Motor neuron (in vitro differentiated cells): ENCODE data around the gene LTF. TPM values are rescaled to one million over a fixed set of nuclear protein-coding genes. Genes with fewer than 3 reads are reported as not detected.

Experiments used
- ATAC-seq, 8 experiments: fragments of 200-7000 bp; cut with Tn5 transposase; replicated peaks in 6 of 8; 2 replicates each; pipeline ENCODE4 v1.8.0; 2021; ENCODE audit warnings: mild to moderate bottlenecking in 8 of 8, moderate library complexity in 8 of 8
- H3K27ac ChIP-seq, 2 donors: fragments of 250-450 bp; sonication (Bioruptor Pico); 2 replicates each; pipeline ENCODE4 v1.9.0; 2021; ENCODE audit warnings: antibody characterized with exemption in 2 of 2, mild to moderate bottlenecking in 2 of 2, moderate library complexity in 1 of 2
- H3K4me1 ChIP-seq, 2 donors: fragments of 250-450 bp; sonication (Bioruptor Pico); replicated peaks in 1 of 2; 2 replicates each; pipeline ENCODE4 v1.6.1; 2021; ENCODE audit warnings: antibody characterized with exemption in 2 of 2, mild to moderate bottlenecking in 2 of 2, moderate library complexity in 1 of 2
- H3K4me3 ChIP-seq, 5 donors: fragments of 250-450 bp; sonication (Bioruptor Pico); 2 replicates each; pipeline ENCODE4 v1.9.0; 2021; ENCODE audit warnings: antibody characterized with exemption in 5 of 5, mild to moderate bottlenecking in 5 of 5, moderate library complexity in 4 of 5
- WGBS, 10 experiments: fragments of 450-650 bp; shearing (Covaris generic); methylation state at CpG; one replicate each; pipeline ENCODE4 v1.0.0; 2022; 5-methylcytosine and 5-hydroxymethylcytosine counted together
- in situ Hi-C, 9 experiments: fragments of 400-800 bp; cut with MboI; loops; one replicate each; pipeline ENCODE4 v1.15.0; 2021; ENCODE audit warnings: low sequenced_read_pairs in 9 of 9, low pct_unique_long_range_greater_than_20kb in 2 of 9; ENCODE audit not compliant: unreplicated experiment in 9 of 9
- total RNA-seq, 8 experiments: library from RNA; unstranded; fragments of 300-600 nt; gene quantifications; 2 replicates each; pipeline versions ENCODE4 v1.2.3 to v1.2.4, GENCODE V29; 2022

LTF gene
- total RNA-seq: 1 to 10 TPM in 4 of 8 experiments, under 1 TPM in 2, not detected in 2; 0.04 to 8.1 (median 1.5) TPM

GRCh38 chr3:46464326-46465195, at the start of gene LTF:
LTF (minus strand) TSS chr3:46464905; CDS start chr3:46464867, 38 bp downstream.
- WGBS, 10 experiments: 8 to 58% (median 20%) methylated on average over 2 to 17 of the region's 44 CpGs; no CpG with 5 or more reads in 3 of the 10 experiments
- in situ Hi-C loops: no loop called here
- ATAC-seq: peak in 2 of 8 experiments; percentile 19 to 25
- H3K4me1 ChIP-seq: no peaks in the 10 kb centered on the region
- H3K4me3 ChIP-seq: no peak within 1 kb of the TSS
- H3K27ac ChIP-seq: no peak within 1 kb of the TSS

GRCh38 chr3:46512191-46512749, 47.6 kb upstream of the LTF start:
- no peaks in the 10 kb centered on the region for H3K4me1 ChIP-seq
- ATAC-seq: peak in 1 of 8 experiments; percentile 57
- 75 to 100% (median 82%) methylated on average over 1 to 2 of the region's 2 CpGs; no CpG with 5 or more reads in 1 of the 10 experiments for WGBS, 10 experiments

DNA sequence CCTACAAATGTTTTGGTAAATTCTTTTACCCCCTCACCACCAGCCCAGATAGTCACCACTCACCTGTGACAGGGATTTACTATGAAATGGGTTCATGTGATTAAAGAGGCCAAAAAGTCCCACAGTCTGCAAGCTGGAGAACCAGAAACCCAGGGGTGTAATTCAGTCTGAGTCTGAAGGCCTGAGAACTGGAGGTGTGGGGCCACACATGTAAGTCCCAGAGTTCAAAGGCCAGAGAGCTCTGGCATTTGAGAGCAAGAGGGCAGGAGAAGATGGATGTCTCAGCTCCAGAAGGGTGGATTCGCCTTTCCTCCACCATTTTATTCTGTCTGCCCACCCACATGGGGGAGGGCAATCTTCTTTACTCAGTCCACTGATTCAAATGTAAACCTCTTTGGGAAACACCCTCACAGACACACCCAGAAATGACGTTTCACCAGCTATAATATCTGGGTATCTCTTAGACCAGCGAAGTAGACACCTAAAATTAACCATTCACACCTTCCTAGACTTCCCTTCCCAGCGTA, 45.0 kb upstream of the LTF start:
- WGBS, 10 experiments: 50 to 92% (median 79%) methylated on average over 1 to 4 of the region's 4 CpGs; no CpG with 5 or more reads in 1 of the 10 experiments
- Histone ChIP-seq H3K27ac (no peak overlapping the region), H3K4me1 (no peaks in the 10 kb centered on the region), H3K4me3 (no peak overlapping the region)
- ATAC-seq: no peak
- in situ Hi-C loops: no loop called here

More at GRCh38 chr3:46512191-46512749, 47.6 kb upstream of the LTF start:
- H3K27ac ChIP-seq: no peak overlapping the region
- in situ Hi-C loops: no loop called here
- no peak overlapping the region for H3K4me3 ChIP-seq

GRCh38 chr3:46508850-46509591, 44.3 kb upstream of the LTF start:
- no peaks in the 10 kb centered on the region for H3K4me1 ChIP-seq
- no peak overlapping the region for H3K4me3 ChIP-seq
- H3K27ac ChIP-seq: no peak overlapping the region
- WGBS, 10 experiments: 63 to 95% (median 93%) methylated on average over 2 to 4 of the region's 4 CpGs; no CpG with 5 or more reads in 2 of the 10 experiments
- ATAC-seq: no peak
- in situ Hi-C loops: no loop called here

DNA sequence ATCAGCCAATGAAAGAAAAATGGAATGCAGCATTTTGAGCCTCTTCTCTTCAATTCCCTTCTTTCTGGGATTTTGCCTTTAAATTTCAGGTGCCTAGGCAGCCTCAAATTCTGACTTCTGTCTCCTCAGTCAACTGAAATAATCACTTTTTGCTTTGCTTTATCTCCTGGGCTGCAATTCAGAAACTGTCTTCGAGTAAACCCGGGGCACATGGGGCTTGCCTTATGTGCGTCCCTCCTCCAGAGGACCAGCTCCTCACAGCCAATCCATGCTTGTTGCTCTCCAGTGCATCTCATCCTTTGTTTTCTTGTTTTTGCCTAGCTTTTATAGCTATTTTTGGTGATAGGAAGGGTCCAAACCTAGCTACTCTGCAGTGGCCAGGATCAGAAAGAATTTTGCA, 41.8 kb upstream of the LTF start:
- H3K4me1 ChIP-seq: no peaks in the 10 kb centered on the region
- ATAC-seq: no peak
- no peak overlapping the region for H3K27ac ChIP-seq
- no peak overlapping the region for H3K4me3 ChIP-seq
- in situ Hi-C loops: no loop called here
- 51 to 100% (median 79%) methylated on average over 1 to 3 of the region's 3 CpGs; no CpG with 5 or more reads in 4 of the 10 experiments for WGBS, 10 experiments

DNA sequence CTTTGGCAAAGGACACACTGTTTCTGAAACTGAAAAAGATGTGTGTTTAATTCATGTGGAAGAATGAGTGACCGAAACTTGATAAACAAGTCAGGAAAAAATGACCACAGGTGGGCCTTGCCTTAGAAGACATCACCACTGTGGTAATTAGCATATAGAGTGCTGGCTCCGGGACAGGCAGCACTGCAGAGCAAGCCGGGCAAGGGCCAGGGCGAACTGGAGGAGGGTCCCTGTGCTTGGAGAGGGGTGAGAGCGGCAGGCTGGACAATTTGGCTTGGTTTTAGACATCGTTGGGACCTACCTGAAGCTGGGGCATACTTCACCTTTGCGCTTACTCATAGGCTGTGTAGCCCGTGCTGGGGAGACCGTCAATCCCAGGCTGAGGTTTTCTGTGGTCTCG, 41.2 kb upstream of the LTF start:
- WGBS, 10 experiments: 55 to 90% (median 66%) methylated on average over 2 to 7 of the region's 10 CpGs; no CpG with 5 or more reads in 6 of the 10 experiments

GRCh38 chr3:46504789-46505188, 40.1 kb upstream of the LTF start:
- in situ Hi-C loops: no loop called here
- Histone ChIP-seq H3K27ac (no peak overlapping the region), H3K4me3 (no peak overlapping the region), H3K4me1 (no peaks in the 10 kb centered on the region)
- ATAC-seq: peak in 2 of 8 experiments; percentile 32 to 61
- 34 to 100% (median 60%) methylated on average over 1 to 5 of the region's 5 CpGs; no CpG with 5 or more reads in 1 of the 10 experiments for WGBS, 10 experiments

More for the DNA sequence above, 41.2 kb upstream of the LTF start:
- ATAC-seq: no peak
- in situ Hi-C loops: no loop called here
- no peak overlapping the region for H3K27ac ChIP-seq
- no peaks in the 10 kb centered on the region for H3K4me1 ChIP-seq
- no peak overlapping the region for H3K4me3 ChIP-seq

DNA sequence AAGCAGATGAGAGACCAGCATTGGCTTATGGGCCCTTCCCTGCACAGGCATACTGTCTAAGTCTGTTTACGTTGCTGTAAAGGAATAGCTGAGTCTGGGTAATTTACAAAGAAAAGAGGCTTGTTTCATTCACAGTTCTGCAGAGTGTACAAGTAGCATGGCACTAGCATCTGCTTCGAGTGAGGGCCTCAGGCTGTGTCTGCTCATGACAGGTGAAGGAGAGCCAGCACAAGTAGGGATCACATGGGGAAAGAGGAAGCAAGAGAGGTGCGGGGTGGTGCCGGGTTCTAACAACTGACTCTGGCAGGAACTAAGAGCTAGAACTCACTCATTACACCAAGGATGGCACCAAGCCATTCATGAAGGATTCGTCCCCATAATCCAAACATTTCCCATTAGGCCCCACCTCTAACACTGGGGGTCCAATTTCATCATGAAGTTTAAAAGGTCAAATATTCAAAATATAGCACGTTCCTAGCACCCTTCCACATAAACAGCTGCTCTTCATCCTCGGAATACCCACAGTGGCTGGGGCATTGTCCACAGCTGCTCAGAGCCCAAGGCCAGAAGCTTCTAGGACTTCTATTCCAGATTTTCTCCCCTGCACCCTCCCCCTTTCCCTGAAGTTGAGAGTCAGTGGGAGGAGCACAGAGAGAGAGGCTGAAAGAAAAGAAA, 38.6 kb upstream of the LTF start:
- WGBS, 10 experiments: 43 to 100% (median 74%) methylated on average over 1 to 7 of the region's 7 CpGs
- in situ Hi-C loops: no loop called here
- no peak overlapping the region for H3K4me3 ChIP-seq
- H3K4me1 ChIP-seq: peaks cover 0 to 8% of the 10 kb centered on the region in 2 donors
- ATAC-seq: peak in 1 of 8 experiments; percentile 69
- H3K27ac ChIP-seq: no peak overlapping the region

GRCh38 chr3:46501702-46502101, 37.0 kb upstream of the LTF start:
- ATAC-seq: peak in 2 of 8 experiments; percentile 16 to 20
- in situ Hi-C loops: no loop called here
- peaks cover 0 to 8% of the 10 kb centered on the region in 2 donors for H3K4me1 ChIP-seq
- WGBS, 10 experiments: 0 to 100% (median 83%) methylated on average over 1 to 4 of the region's 4 CpGs; no CpG with 5 or more reads in 2 of the 10 experiments
- no peak overlapping the region for H3K4me3 ChIP-seq
- no peak overlapping the region for H3K27ac ChIP-seq

DNA sequence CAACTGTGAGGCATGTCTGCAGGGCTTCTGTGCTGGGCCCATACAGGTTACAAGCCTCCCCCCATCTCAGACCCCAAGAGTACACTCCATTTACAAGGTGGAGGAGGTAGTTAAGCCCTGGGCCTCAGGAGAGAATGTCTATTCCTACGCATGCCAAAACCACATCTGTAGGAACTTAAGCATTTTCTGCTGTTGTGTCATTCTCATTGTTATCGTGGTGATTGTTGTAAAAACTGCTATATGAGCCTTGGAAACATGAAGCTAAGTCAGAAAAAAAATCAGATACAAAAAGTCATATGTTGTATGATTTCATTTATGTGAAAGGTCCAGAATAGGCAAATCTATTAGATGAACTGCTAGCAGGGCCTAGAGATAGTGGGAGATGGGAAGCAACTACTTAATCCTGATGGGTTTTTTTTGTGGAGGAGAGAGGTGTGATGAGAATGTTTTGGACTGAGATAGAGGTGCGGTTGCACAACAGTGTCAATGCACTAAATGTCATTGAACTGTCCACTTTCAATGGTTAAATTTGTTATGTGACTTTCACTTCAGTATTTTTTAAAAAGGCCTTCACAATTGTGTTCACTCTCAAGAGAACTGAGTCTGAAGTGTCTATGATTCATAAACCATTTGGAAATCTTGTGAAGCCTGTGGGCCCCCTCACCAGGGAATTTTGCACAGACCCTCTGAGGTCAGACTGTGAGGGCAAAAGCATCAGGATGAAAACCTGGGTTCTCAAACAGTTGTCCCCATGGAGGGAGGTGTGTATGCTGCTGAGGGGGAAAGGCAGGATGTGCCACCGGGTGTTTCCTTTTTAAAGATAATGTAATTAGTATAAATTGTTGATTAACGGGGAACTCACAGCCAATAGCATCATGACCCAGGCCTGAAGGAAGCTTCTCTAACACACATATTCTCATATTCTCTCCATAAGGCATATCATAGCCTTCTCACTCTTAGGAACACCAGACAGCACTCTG, 36.2 kb upstream of the LTF start:
- WGBS, 10 experiments: 21 to 100% (median 78%) methylated on average over 1 to 5 of the region's 5 CpGs; no CpG with 5 or more reads in 1 of the 10 experiments
- ATAC-seq: no peak
- in situ Hi-C loops: no loop called here
- H3K4me1 ChIP-seq: peaks cover 0 to 8% of the 10 kb centered on the region in 2 donors
- no peak overlapping the region for H3K4me3 ChIP-seq
- no peak overlapping the region for H3K27ac ChIP-seq

DNA sequence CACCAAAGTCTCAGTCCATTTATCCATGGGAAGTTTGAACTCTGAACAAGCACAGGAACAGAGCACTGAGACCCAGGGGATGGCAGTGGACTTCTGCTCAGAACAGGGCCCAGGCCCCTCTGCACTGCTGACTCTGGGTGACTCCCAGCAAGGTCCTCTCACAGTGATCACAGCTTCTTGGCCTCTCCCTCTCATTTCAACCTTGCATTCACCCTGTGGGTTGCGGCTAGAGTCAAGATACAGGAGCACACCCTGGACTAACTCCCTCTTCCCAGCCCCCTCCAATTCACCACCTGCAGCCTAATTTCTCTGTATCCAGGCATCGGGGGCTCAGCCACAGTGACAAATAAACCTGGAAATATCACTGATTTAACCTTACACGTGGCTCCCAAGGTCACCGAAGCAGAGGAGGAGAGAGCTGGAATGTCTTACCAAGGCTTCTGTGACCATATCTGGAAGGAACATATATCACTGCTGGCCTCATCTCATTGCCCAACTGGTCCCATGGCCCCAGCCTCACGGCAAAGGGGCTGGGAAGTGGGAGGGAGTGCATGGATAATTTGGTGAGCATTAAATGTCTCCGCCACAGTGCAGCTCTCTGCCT, 34.3 kb upstream of the LTF start:
- ATAC-seq: peak in 4 of 8 experiments; percentile 19 to 43 (median 28)
- in situ Hi-C loops: loop anchor here in 4 of 9 experiments (25.0 kb wide), 2 partner anchors 138 to 413 kb away; no protein-coding TSS in a partner anchor
- 40 to 100% (median 67%) methylated on average over 1 to 4 of the region's 6 CpGs; no CpG with 5 or more reads in 2 of the 10 experiments for WGBS, 10 experiments
- Histone ChIP-seq H3K4me3 (no peak overlapping the region), H3K27ac (peak overlapping the region in 1 of 2 donors; percentile 26), H3K4me1 (peaks cover 0 to 8% of the 10 kb centered on the region in 2 donors)
